IMR-90 (cell line): ENCODE results near the gene ENDOG. TPM values are rescaled to one million over a fixed set of nuclear protein-coding genes. Genes with fewer than 3 reads are reported as not detected.

Source experiments
- CEBPB ChIP-seq: IDR thresholded peaks from 2 replicates; pipeline ENCODE4 v1.6.1; 2012; ENCODE audit warnings: low read depth, low read length, improper control_type of control experiment
- ELK1 ChIP-seq: fragments of 150-350 bp; IDR thresholded peaks from 2 replicates; pipeline ENCODE4 v1.6.1; 2016; ENCODE audit warnings: low read depth, mild to moderate bottlenecking, low read length, moderate library complexity, borderline replicate concordance
- MAFK ChIP-seq: IDR thresholded peaks from 2 replicates; pipeline ENCODE4 v1.6.1; 2012; ENCODE audit warnings: low read depth, low read length, improper control_type of control experiment
- MXI1 ChIP-seq: IDR thresholded peaks from 2 replicates; pipeline ENCODE4 v1.6.1; 2012; ENCODE audit warnings: low read depth, mild to moderate bottlenecking, low read length, moderate library complexity, borderline replicate concordance
- SMC3 ChIP-seq: fragments of 150-350 bp; IDR thresholded peaks from 2 replicates; pipeline ENCODE4 v1.6.1; 2016; ENCODE audit warnings: low read depth, mild to moderate bottlenecking, antibody characterized with exemption, low read length, moderate library complexity
- polyA plus RNA-seq, 3 experiments: library from polyadenylated mRNA; depleted of rRNA; stranded (reverse); fragments of >200 nt; gene quantifications; 2 replicates each; pipeline ENCODE4 v1.2.3, GENCODE V29; 2012; ENCODE audit warnings: low replicate concordance in 1 of 3
- total RNA-seq: library from RNA; depleted of rRNA; stranded (reverse); fragments of >200 nt; gene quantifications from 2 replicates; pipeline ENCODE4 v1.2.3, GENCODE V29; 2012

Gene ENDOG
- total and polyA plus RNA-seq, 2 of the 4 experiments (the other 2 are of a cell fraction), result 9.9 to 16.2 TPM

GRCh38 chr9:128833696-128834095, 15.4 kb downstream of the ENDOG start (continued):
- TF ChIP-seq SMC3 (no peak), ELK1 (no peak), CEBPB (no peak), MXI1 (no peak), MAFK (no peak)
